ENCODE data around the gene PLEKHG5.

GRCh38 chr1:6531996-6532395 lies 40.5 kb upstream of the PLEKHG5 start:
- TF ChIP-seq EZH2 (IDR thresholded peaks at IDR 0.05; ENCODE audit: low read length, missing control alignments) (no peak), CTCF (conservative IDR thresholded peaks at IDR 0.05 in 1 of 2, IDR thresholded peaks at IDR 0.05 in 1 of 2; ENCODE audit: low read depth in 1 of 2, low read length in 2 of 2) (no peak)
